Testis (tissue), 2 donors: ENCODE results near the gene RBFOX1.

ENCODE experiments used
- POLR2A ChIP-seq: fragments of 450-650 bp; IDR thresholded peaks from one replicate; pipeline ENCODE4 v1.6.1; 2017; ENCODE audit warnings: antibody characterized with exemption, mild to moderate bottlenecking, moderate library complexity
- TF ChIP-seq, protein P1 (sequence below), 3 experiments: fragments of 450-650 bp in 2 of 3; fragments of 200-600 bp in 1 of 3; sonication (generic) in 1 of 3; IDR thresholded peaks; one replicate each; pipeline ENCODE4 v1.5.1; 2016 to 2019; ENCODE audit warnings: antibody characterized with exemption in 3 of 3, mild to moderate bottlenecking in 2 of 3, moderate library complexity in 1 of 3

DNA sequence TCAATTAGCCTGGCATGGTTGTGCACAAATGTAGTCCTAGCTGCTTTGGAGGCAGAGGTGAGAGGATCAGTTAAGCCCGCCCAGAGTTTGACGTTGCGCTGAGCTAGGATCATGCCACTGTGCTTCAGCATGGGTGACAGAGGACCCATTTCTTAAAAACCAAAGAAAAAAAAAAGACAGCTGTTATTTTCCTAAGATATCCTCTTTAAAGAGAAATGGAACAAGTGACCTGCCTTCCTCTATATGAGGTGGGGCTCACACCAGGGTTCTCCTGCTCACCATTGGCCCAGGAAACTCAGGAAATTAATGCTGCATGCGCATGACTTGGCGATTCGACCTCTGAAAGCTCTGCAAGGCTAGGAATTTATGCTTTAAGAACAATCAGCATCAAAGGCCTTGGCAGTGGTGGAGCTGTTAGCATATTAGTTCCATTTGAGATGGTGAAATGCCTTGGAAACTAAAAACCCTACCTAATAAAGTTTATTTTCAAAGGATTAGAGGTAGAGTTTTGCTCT lies 108.3 kb downstream of the RBFOX1 start:
- TF ChIP-seq POLR2A, result no peak
- TF ChIP-seq, protein P1, sequence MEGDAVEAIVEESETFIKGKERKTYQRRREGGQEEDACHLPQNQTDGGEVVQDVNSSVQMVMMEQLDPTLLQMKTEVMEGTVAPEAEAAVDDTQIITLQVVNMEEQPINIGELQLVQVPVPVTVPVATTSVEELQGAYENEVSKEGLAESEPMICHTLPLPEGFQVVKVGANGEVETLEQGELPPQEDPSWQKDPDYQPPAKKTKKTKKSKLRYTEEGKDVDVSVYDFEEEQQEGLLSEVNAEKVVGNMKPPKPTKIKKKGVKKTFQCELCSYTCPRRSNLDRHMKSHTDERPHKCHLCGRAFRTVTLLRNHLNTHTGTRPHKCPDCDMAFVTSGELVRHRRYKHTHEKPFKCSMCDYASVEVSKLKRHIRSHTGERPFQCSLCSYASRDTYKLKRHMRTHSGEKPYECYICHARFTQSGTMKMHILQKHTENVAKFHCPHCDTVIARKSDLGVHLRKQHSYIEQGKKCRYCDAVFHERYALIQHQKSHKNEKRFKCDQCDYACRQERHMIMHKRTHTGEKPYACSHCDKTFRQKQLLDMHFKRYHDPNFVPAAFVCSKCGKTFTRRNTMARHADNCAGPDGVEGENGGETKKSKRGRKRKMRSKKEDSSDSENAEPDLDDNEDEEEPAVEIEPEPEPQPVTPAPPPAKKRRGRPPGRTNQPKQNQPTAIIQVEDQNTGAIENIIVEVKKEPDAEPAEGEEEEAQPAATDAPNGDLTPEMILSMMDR (IDR thresholded peaks at IDR 0.05), result no peak
